HG03025 (cell line): ENCODE measurements around the gene CNKSR2.

Source experiments
- ATAC-seq: cut with Tn5 transposase; IDR thresholded peaks from one replicate; pipeline ENCODE4 v1.9.1; 2021; ENCODE audit warnings: mild to moderate bottlenecking, moderate library complexity; ENCODE audit not compliant: unreplicated experiment, low FRiP score

Gene CNKSR2

DNA sequence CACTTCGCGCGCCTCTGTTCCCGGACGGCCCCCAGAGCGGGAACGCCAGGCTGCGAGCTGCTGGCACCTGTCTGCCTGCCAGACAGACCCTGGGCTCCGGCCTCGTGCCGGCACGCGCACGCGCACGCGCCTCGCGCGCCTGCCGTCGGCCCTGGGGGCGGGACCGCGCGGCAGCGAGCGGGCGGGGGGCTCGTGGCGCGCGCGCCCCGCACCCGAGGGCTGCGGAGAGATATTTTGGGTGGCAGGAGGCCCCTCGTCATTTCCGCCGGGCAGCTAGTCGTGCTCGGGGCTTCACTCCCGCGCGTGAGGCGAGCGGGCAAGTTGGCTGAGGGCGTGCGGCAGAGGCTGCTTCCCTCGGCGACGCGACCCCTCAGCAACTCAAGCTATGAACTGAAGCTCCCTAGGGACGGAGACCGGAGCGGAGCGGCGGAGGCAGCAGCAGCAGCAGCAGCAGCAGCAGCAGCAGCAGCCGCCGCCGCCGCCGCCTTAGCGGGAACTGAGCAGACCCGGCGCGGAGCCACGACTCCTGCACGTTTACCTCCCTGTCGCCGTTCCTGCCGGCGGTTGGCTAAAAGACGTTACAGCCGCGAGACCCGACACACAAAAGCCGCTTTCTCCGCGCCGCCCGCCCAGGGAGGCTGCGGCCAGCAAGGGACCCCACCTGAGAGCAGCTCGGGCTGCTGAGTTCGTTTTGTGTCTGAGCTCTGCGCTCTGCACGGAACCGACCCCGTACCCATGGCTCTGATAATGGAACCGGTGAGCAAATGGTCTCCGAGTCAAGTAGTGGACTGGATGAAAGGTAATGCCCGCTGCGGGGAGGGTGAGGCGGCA is at the start of gene CNKSR2:
Gene CNKSR2 (plus strand): TSS at position 256 of the 831 bp plus-strand sequence. CDS start 480 bp downstream, at position 736.
- ATAC-seq, result no peak

DNA sequence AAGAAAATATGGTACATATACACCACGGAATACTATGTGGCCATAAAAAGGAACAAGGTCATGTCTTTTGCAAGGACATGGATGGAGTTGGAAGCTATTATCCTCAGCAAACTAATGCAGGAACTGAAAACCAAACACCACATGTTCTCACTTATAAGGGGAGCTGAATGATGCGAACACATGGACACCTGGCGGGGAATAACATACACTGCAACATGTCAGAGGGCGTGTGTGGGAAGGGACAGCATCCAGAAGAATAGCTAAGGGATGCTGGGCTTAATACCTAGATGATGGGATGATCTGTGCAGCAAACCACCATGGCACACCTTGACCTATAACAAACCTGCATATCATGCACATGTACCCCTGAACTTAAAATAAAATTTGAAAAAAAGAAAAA is 19.5 kb upstream of the CNKSR2 start:
- ATAC-seq, result no peak

DNA sequence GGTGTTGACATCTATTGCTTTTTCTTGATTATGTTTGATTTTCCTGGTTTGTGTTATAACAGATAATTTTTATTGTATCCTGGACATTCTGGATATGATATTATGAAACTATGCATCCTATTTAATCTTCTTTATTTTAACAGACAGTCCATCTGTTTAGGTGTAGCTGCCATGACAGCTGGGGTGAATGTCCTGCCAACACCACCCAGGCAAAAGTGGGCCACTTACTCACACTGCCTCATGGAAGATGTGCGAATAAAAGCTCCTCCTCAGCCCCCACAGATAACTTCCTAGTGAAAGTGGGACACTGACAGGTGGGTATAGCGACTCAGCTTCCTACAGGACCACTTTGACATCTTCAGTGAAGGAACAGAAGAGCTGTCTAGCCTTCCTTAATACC is 18.4 kb upstream of the CNKSR2 start:
- ATAC-seq, result no peak

DNA sequence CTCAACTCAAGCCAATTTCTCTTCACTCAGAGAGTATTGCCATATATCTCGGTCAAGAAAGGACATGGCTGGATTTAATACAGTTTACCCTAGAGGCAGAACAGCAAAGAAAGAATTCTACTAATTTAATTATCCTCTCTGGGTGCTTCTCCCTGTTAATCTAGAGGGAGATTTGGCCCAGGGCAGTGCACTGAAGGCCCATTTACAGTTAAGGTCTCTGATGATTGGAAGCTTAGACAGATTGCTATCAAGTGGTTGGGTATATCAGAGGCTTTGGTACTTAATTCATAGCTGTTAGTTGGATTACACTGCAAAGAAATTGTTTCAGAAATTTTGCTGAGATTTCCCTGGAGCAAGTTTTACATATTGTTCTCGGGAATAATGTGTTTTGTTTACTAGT is 4.6 kb upstream of the CNKSR2 start:
- ATAC-seq, result no peak

DNA sequence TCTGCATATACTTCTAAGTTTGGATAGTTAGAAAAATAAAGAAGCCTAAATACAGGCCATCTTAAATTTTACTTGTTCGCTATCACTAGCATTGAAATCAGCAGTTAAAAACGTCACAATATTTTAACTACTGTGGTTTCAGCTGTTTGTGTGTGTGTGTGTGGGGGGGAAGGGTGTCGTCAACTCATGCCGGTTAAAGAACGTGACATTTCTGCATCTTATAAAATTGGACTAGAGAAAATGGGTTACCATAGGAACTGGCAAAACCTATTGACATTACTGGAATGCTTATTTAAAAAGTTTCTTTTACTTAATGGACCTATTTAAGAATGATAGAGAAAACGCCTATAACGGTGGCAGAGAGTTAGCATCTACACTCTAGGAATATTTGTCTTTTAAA is 1.2 kb upstream of the CNKSR2 start:
- ATAC-seq, result no peak

DNA sequence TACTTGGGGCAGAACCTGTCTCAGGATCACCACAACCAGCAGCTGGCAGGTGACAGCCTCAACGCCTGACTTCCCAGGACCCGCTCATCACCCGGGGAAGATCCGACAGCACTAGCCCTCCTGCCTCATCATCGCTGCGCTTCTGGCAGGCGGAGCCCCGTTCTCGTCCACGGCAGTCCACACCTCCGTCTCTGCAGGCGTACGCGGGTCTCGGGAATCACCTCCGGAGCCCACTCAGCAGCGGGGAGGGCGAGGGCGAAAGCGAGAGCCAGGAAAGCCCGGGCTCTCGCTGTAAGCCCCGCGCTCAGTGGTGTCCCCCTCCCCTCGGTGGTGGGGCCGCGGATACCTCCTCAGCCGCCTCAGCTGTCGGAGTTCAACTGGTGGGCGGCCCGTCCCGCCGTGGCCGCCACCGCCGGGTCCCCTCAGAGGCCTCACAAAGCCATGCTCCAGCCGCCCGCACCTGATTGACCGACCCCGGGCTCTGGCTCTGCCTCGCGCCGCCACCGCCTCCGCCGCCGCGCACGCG is 518 bp upstream of the CNKSR2 start:
- ATAC-seq, result no peak

DNA sequence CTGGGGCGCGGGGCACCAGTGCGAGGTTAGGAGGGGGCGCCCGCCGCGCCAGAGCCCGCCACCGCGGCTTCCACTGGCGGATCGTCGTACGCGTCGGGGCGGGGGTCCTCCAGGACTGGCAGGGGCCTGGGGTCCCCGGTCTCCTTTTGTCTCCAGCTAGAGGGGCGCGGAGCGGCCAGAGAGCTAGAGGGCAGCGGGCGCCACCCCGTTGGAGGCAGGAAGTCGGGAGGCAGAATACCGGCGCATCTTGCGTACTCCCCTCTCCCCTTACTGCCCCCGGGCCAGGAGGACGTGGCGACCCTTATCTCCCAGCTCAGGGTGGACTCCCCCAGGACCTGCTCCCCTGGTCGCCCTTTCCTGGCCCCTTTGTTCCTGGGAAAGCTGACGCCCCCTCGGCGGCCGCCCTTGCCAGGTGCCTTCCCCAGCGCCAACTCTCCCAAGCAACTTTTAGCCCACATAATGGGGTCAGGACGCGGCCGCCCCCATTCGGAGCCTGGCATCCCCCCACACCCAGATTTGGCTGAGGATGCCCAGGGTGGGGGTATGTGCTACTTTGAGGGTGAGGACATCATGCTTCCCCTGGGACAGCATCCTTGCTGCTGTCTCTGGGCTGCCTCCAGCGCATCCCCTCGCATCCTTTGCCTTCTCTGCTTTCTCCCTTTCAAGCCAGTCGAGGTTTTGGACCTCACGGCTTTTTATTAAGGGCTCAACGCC is 933 bp downstream of the CNKSR2 start:
- ATAC-seq, result no peak

DNA sequence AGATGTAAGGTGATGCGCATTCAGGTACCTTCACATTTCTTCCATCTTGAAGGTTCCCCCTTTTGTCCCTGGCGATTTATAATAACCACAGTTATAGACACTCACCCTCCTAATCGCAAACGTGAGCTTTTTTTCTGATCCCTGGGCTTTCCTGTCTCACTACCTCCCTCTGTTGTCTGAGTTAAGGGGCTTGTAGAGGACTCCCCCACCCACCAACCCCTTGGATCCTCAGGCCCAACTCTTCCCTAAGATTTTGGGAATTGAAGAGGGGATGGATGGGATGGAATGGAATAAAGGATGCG is 1.4 kb downstream of the CNKSR2 start:
- ATAC-seq, result no peak

DNA sequence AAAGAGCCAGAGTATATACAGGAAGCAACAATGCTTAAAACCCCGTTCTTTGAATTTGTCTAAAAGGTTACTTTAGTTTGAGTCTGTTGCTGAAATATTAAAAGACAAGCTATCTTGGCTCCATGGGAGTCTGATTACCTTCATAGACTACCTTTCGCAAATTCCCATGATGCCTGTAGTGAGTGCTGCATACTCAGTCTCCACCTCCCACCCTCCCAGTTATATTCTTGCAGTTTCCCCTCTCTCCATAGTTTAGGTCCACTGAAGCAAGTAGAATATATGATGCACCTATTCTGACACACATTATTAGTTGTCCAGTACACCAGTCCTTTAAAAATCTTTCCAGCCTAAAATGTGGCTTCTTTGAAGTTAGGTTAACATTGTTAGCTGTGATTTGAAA is 2.4 kb downstream of the CNKSR2 start:
- no peak for ATAC-seq

DNA sequence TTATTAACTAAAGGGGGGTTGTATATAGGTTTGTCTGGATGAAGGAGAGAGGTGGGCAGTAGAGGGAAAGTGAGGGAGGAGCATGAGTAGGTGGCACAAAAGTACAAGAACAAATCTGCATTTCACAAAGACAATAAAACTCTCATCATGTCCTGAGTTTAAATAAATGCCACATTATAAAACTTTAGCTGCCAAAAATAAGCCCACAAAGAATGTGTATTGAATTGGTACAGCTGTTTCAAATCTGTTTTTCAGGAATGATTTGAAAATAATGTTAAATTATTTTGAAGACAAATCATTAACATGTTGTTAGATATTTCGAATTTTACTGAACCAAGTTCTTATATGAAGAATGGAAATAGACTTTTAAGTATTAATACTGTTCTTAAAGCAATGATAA is 5.8 kb downstream of the CNKSR2 start:
- no peak for ATAC-seq

DNA sequence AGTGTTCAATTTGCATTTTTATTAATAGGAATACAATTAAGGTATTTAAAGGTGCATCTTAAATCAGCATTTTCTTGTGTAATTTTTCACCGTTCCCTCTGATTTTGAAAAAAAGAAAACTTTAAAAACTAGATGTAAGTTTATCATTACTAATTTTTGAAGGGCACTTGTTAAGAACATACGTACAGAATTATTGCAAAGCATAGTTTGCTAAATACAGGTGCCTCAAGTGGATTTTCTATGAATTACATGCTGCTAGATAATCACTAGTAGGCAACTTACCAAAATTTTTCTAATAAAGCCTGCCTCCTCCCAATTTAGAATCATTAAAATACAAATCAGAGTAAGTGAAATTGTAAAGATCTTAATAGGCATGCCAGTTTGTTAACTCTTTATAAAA is 8.5 kb downstream of the CNKSR2 start:
- no peak for ATAC-seq

DNA sequence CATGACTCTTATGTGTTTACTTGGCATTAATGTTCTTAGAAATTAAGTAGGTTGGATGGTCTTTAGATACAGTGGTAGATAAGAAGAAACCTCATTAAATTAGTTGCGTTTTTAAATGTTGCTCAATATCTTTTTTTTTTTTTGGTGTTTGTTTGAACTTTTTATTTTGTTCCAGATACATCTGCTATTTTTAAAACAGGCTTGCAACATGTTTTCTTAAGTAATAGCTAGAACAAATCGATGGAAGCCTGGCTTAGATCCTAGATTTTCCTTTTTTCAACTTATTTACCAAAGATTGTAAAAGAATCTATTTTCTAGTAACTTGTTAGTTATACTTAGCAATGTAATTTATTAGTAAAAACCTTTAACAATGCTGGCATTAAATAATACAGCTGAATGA is 9.3 kb downstream of the CNKSR2 start:
- no peak for ATAC-seq

DNA sequence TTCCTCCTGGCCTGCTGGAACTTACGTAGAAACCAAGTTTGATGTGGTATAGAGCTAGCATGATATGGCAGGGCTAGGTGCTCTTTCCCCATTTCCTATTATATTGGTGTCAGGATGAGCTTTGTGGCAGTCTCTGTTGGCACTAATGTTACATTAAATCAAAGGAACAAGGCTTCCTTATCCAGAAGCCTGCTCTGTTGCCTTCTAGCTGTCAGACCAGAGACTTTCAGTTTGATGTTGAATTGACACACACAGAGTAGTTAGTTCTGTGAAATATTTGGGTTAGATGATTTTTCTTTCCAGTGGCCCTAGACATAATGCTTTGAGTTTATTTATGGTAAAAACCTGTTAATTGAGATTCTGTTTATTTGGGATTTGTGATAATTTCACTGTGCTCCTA is 10.0 kb downstream of the CNKSR2 start:
- no peak for ATAC-seq

DNA sequence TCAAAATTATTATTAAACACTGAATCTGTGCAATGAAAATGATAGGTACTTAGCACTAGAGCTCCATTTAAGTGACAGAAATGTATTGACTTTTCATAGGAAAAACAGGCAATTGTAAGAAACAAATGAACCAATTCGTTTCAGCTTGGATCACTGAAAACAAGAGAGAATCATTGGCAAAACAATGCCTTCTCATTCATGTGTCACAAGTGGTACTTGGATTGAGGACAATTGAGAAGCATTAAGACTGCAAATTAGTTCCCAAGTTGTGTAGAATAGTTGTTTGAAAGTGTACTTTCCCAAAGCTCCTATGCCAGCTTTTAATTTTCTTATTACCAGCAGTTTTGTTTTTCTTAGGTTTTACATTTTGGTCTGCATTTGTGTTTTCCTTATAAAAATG is 20.6 kb downstream of the CNKSR2 start:
- ATAC-seq, result no peak

DNA sequence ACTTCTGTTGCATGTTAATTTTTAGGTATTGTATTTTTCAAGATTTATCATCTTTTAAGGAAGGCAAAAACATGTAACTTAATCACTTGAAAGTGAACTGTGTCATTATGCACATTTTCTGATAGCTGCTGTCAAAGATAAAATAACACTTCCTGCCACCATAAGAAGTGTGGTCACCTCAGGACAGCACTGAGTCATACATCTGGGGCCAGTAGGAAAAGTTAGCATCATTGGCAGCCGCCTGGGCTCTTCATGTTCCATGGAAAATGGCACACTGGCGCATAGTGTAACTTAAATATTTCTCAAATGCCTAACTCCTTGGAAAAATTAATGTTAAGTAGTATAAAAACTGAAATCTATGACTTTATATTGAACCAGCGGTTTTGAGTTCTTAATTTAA is 24.2 kb downstream of the CNKSR2 start:
- ATAC-seq, result no peak

DNA sequence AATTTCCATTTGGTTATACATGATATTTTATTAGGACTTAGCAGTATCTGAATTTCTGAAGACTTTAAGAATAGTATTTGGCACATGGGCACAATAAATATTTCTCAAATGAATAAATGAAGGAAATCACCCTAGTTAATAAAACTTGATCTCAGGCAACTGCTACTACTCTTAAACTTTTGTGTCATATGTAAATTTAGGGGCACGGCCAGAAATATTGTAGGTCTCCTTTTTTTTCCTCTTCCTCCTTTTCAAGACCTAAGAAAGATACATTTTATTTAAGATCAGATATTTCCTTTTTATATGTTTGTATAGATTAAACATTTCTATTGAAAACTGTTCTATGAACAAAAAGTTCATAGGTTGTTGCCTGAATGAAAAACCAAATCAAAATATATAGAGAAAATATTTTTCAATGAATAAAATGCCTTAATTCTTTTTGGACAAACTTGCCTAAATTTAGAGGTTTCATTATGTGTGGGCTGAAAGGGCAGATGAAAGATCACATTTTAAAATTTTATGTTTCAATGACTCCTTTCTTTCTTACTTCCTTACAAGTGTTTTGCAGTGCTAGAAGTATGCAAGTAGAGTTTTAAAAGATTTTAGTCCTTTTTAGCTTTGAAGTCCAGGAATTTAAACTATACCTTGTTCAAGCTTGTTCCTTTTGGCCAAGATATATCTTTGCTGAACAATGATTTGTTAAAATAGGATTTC is 26.3 kb downstream of the CNKSR2 start:
- ATAC-seq, result no peak

DNA sequence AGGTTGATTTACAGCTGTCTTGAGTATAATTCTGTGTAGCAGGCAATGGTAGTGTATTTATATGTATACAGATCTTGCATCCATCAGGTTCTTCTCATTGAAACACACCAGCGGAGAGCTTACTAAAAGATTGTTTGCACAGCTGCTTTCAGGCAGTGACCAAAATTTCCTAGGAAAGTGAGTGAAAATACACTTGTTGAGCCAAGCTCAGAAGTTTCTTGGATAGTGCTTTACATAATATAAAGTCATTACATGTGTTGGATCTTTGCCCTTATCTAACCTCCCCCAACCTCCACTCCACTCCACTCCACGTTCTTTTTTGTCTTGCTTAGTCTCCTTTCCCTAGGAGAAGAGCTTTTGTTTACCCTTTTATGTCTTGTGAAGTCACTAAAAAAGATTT is 34.1 kb downstream of the CNKSR2 start:
- ATAC-seq, result no peak

DNA sequence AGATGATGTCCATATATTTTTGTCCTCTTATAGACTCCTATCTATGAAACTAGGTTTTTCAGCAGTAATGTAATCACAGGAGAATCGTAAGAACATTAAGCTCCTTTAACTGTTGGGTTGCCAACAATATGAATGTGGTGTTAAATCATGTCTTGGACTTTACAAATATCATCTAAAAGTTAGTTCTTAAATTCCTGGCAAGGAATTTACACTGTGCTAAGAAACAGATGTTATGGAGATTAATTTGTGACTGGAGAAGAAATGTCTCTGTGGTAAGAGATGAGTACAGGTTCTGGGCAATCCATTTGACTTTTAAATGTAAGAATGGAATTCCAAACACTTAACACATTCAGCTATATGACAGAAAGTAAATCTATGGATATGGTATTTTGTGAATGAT is 34.6 kb downstream of the CNKSR2 start:
- no peak for ATAC-seq

DNA sequence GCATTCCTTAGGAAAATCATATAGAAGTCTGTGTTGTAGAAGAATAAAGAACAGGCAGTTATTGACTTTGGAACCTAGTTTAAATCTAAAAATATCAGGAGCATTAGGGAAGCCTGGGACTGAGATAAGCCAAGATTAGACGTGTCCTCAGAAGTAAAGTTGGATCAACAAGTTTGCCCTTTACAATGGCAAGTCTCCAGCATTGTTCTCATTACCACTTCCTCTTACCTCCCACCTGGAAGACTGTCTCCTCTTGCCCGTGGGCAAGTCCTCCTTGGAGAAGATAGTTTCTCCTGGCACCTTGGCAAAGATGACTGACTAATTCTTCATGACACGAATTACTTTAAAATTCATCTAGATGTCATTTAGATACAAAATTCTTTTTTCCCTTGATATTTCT is 37.8 kb downstream of the CNKSR2 start:
- no peak for ATAC-seq

DNA sequence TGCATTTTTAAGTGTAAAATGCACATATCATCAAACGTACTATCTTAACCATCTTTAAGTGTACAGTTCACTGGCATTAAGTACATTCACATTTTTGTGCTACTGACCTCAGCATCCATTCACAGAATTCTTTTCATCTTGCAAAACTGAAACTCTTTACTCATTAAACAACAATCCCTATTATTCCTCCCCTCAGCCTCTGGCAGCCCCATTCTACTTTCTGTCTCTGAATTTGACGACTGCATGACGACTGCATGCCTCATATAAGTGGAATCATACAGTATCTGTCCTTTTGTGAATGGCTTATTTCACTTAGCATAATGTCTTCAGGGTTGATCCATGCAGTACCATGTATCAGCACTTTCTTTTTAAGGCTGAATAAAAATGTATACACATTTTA is 38.7 kb downstream of the CNKSR2 start:
- no peak for ATAC-seq

DNA sequence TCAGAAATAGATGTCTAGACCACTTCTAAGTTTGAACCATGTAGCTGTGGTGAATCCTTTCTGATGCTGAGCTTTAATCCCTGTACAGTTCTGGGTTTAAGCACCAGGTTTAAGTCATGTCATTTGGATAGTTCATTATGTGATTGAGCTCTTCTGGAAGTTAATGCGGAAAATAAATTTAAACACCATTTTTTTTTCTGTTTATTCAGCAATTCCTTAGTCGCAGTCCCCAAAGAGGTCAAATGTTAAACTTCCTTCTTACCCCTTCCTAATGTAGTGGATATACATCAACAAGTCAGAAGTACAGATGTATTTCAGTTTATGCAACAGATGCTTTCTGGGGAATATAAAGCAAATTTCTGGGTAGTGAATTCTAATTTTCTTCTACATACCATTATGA is 52.9 kb downstream of the CNKSR2 start:
- no peak for ATAC-seq
